GM12878 (cell line): ENCODE measurements around the gene E2F2. TPM values are rescaled to one million over a fixed set of nuclear protein-coding genes. Genes with fewer than 3 reads are reported as not detected.

ENCODE experiments used
- ATAC-seq: fragments of 200-7000 bp; cut with Tn5 transposase; 3 replicates; pipeline ENCODE4 v1.9.1; 2020; ENCODE audit warnings: mild to moderate bottlenecking, moderate library complexity
- BruUV-seq: library from RNA; stranded (reverse); fragments of 400-500 nt; replicated peaks from 2 replicates; lab custom pipeline; 2021; lab: Mats Ljungman, UMichigan
- CTCF ChIA-PET: fragments of 300-600 bp; sonication (Branson Sonifier 250); formaldehyde crosslinking; extraction: SDS; loops from one replicate; lab custom pipeline; 2021; ENCODE audit warnings: inconsistent platforms; lab: Yijun Ruan, JAX
- POLR2A ChIA-PET: fragments of 350-600 bp; formaldehyde crosslinking; extraction: SDS; loops from one replicate; lab custom pipeline; 2021; ENCODE audit warnings: inconsistent platforms; lab: Charles Lee
- RAD21 ChIA-PET: fragments of 300-600 bp; sonication (Branson Sonifier 250); formaldehyde crosslinking; loops from one replicate; lab custom pipeline; 2023; ENCODE audit warnings: antibody characterized with exemption; ENCODE audit not compliant: unreplicated experiment; lab: Charles Lee
- SMC1A ChIA-PET: fragments of 300-600 bp; sonication (Branson Sonifier 250); formaldehyde crosslinking; loops from one replicate; lab custom pipeline; 2023; ENCODE audit not compliant: unreplicated experiment, uncharacterized antibody; lab: Charles Lee
- DNase-seq: peaks from one replicate; pipeline ENCODE4 v3.0.0-alpha.2; 2011; ENCODE audit warnings: low read depth, low spot score
- FAIRE-seq: peaks from 3 replicates; lab custom pipeline; 2011; peaks lifted over from hg19 to GRCh38; lab: Jason Lieb, UNC
- H2AFZ ChIP-seq: 2 replicates; pipeline ENCODE4 v1.6.0; 2011; ENCODE audit warnings: low read depth, low read length, control low read depth; ENCODE audit not compliant: control insufficient read depth
- H3K27ac ChIP-seq: 2 replicates; pipeline ENCODE4 v1.5.1; 2011; ENCODE audit warnings: control low read depth; ENCODE audit not compliant: control insufficient read depth, insufficient read depth
- H3K27me3 ChIP-seq, 2 experiments: replicated peaks in 1 of 2; 2 replicates each; pipeline versions ENCODE4 v1.6.0 to v1.6.1; 2011; ENCODE audit warnings: low read length in 1 of 2; ENCODE audit not compliant: control insufficient read depth in 2 of 2, insufficient read depth in 2 of 2
- H3K36me3 ChIP-seq, 2 experiments: 2 replicates each; pipeline ENCODE4 v1.5.1; 2011; ENCODE audit warnings: low read length in 1 of 2; ENCODE audit not compliant: control insufficient read depth in 2 of 2, insufficient read depth in 2 of 2
- H3K4me1 ChIP-seq: 2 replicates; pipeline ENCODE4 v1.6.1; 2011; ENCODE audit warnings: mild to moderate bottlenecking, low read length, moderate library complexity, mixed read lengths; ENCODE audit not compliant: control insufficient read depth, insufficient read depth
- H3K4me2 ChIP-seq: 2 replicates; pipeline ENCODE4 v1.6.0; 2011; ENCODE audit warnings: control low read depth; ENCODE audit not compliant: control insufficient read depth, insufficient read depth
- H3K4me3 ChIP-seq: fragments of 200-600 bp; sonication (generic); 2 replicates; pipeline ENCODE4 v1.5.1; 2016
- H3K79me2 ChIP-seq: 2 replicates; pipeline ENCODE4 v1.6.0; 2011; ENCODE audit warnings: low read length; ENCODE audit not compliant: control insufficient read depth, insufficient read depth
- H3K9ac ChIP-seq: 2 replicates; pipeline ENCODE4 v1.8.0; 2011; ENCODE audit warnings: low read length, control low read depth, mixed read lengths; ENCODE audit not compliant: control insufficient read depth, insufficient read depth
- H3K9me3 ChIP-seq: replicated peaks from 3 replicates; pipeline ENCODE4 v1.5.1; 2011; ENCODE audit warnings: mild to moderate bottlenecking, low read length; ENCODE audit not compliant: control insufficient read depth, insufficient read depth
- H4K20me1 ChIP-seq: 2 replicates; pipeline ENCODE4 v1.6.0; 2011; ENCODE audit not compliant: control insufficient read depth, insufficient read depth
- BCL11A ChIP-seq: IDR thresholded peaks from 2 replicates; pipeline ENCODE4 v1.6.1; 2011; ENCODE audit warnings: low read depth, low read length
- CTCF ChIP-seq, 3 experiments: IDR thresholded peaks in 2 of 3; conservative IDR thresholded peaks in 1 of 3; 2 replicates each; pipeline ENCODE4 v1.5.1; 2011; ENCODE audit warnings: low read depth in 3 of 3, low read length in 3 of 3, mild to moderate bottlenecking in 3 of 3, control low read depth in 2 of 3, moderate library complexity in 2 of 3, inconsistent platforms in 1 of 3, mixed read lengths in 1 of 3; ENCODE audit not compliant: control insufficient read depth in 2 of 3, insufficient read depth in 1 of 3; ENCODE audit errors: extremely low read depth in 1 of 3
- DPF2 ChIP-seq: fragments of 450-650 bp; IDR thresholded peaks from 2 replicates; pipeline ENCODE4 v1.6.1; 2017; ENCODE audit warnings: mild to moderate bottlenecking
- IKZF2 ChIP-seq, 2 experiments: fragments of 450-650 bp; IDR thresholded peaks; 2 replicates each; pipeline ENCODE4 v1.6.1; 2017; ENCODE audit warnings: mild to moderate bottlenecking in 2 of 2, moderate library complexity in 2 of 2
- NFYB ChIP-seq: IDR thresholded peaks from 2 replicates; pipeline ENCODE4 v1.6.1; 2011; ENCODE audit warnings: low read depth, mild to moderate bottlenecking, low read length, improper control_type of control experiment, moderate library complexity; ENCODE audit not compliant: insufficient read depth
- RCOR1 ChIP-seq: conservative IDR thresholded peaks from 2 replicates; pipeline ENCODE4 v1.6.1; 2012; ENCODE audit warnings: low read depth, low read length, improper control_type of control experiment
- SMARCA5 ChIP-seq: fragments of 450-650 bp; IDR thresholded peaks from 2 replicates; pipeline ENCODE4 v1.6.1; 2017; ENCODE audit warnings: mild to moderate bottlenecking
- ZNF24 ChIP-seq: fragments of 450-650 bp; IDR thresholded peaks from 2 replicates; pipeline ENCODE4 v1.6.1; 2017; ENCODE audit warnings: antibody characterized with exemption, mild to moderate bottlenecking
- ZNF274 ChIP-seq: IDR thresholded peaks from one replicate; pipeline ENCODE4 v1.8.0; 2011; ENCODE audit not compliant: insufficient read length, insufficient read depth
- ZNF384 ChIP-seq: IDR thresholded peaks from 2 replicates; pipeline ENCODE4 v1.6.1; 2012; ENCODE audit warnings: low read depth, mild to moderate bottlenecking, low read length, improper control_type of control experiment, borderline replicate concordance
- WGBS: methylation state at CpG from one replicate; pipeline ENCODE4 v1.1.6; 2016; ENCODE audit warnings: low lambda C conversion rate; ENCODE audit not compliant: insufficient replicate concordance, insufficient coverage; ENCODE audit errors: missing lambda C conversion rate; 5-methylcytosine and 5-hydroxymethylcytosine counted together
- in situ Hi-C: fragments of 300-500 bp; cut with MboI; formaldehyde crosslinking; loops from 9 replicates; pipeline ENCODE4 v1.14.3; 2018; ENCODE audit warnings: mixed read lengths
- intact Hi-C: fragments of 100-400 bp; cut with micrococcal nuclease; formaldehyde crosslinking; loops from one replicate; pipeline ENCODE4 v1.14.2; 2022; ENCODE audit not compliant: unreplicated experiment
- polyA plus RNA-seq, 11 experiments: library from polyadenylated mRNA; depleted of rRNA in 4 of 11; unstranded in 6 of 11; stranded (reverse) in 5 of 11; fragments of >200 nt; fragmentation: Nextera tagmentation in 4 of 11; fragmentation: Illumina TruSeq in 1 of 11; extraction: Ambion mirVana in 4 of 11; extraction: Trizol in 1 of 11; gene quantifications; 1 replicate in 1 of 11; 2 replicates in 10 of 11; pipeline versions ENCODE4 v1.2.1 to v1.2.3, GENCODE V29; 2011 to 2016; ENCODE audit warnings: inconsistent platforms in 2 of 11, missing spikeins in 2 of 11, low read depth in 1 of 11
- total RNA-seq, 4 experiments: library from RNA; depleted of rRNA in 3 of 4; stranded (reverse); fragments of >200 nt in 3 of 4; fragmentation: Illumina TruSeq in 1 of 4; extraction: Trizol in 1 of 4; gene quantifications; 2 replicates each; pipeline versions ENCODE4 v1.2.1 to v1.2.3, GENCODE V29; 2013 to 2021

Gene E2F2
- total and polyA plus RNA-seq, 10 of the 15 experiments (the other 5 are each of a cell fraction or from before 2014, with no cell fraction given) = 3.8 to 27.2 (median 14.6) TPM

- TF ChIP-seq NFYB (0 out of 2 replicates have a peak, but pooled peaks have one; percentile 15), SMARCA5 (0 out of 2 replicates have a peak, but pooled peaks have one; percentile 35)
Measured at GRCh38 chr1:23548704-23549143, 17.7 kb upstream of the E2F2 start (continued).

- no peak overlapping the region for H3K27ac ChIP-seq
- ChIA-PET SMC1A (interaction anchor here (0.7 to 17.8 kb wide), 10 partner anchors 8 to 118 kb away, joined by 4 to 584 read pairs (median 8); no protein-coding TSS in a partner anchor), POLR2A (interaction anchor here (0.6 to 2.7 kb wide), 6 partner anchors 9 to 90 kb away, joined by 4 to 10 read pairs (median 4); no protein-coding TSS in a partner anchor), RAD21 (interaction anchor here (0.6 to 21.6 kb wide), 8 partner anchors 18 to 147 kb away, joined by 3 to 561 read pairs (median 4); no protein-coding TSS in a partner anchor), CTCF (interaction anchor here (0.6 to 28.3 kb wide), 12 partner anchors 11 to 181 kb away, joined by 3 to 959 read pairs (median 8); partner anchors contain the start of genes E2F2 and RPL11)
- H3K9me3 ChIP-seq = no peaks in the 10 kb centered on the region
- no peak overlapping the region for H2AFZ ChIP-seq
- H3K9ac ChIP-seq = no peak overlapping the region
- no peaks in the 10 kb centered on the region for H4K20me1 ChIP-seq
- ATAC-seq = no peak
- no peaks in the 10 kb centered on the region for H3K79me2 ChIP-seq
- no peak overlapping the region for H3K4me2 ChIP-seq
- no peaks in the 10 kb centered on the region for H3K27me3 ChIP-seq
- no TSS peak for BruUV-seq
- H3K36me3 ChIP-seq = no peaks in the 10 kb centered on the region
- intact Hi-C loops (no loop called here), in situ Hi-C loops (loop anchor here (5.0 kb wide), 2 partner anchors 90 to 205 kb away; no protein-coding TSS in a partner anchor)
- H3K4me3 ChIP-seq = no peak overlapping the region
- peaks cover 17% of the 10 kb centered on the region for H3K4me1 ChIP-seq
- 75% methylated on average over 8 of the region's 8 CpGs for WGBS
- TF ChIP-seq RCOR1 (no peak), ZNF384 (no peak), IKZF2 (IDR thresholded peaks at IDR 0.05) (no peak), BCL11A (no peak), CTCF (IDR thresholded peaks at IDR 0.05 in 2 of 3, conservative IDR thresholded peaks at IDR 0.05 in 1 of 3; ENCODE audit: control insufficient read depth in 2 of 3, extremely low read depth in 1 of 3, insufficient read depth in 1 of 3, low read depth in 3 of 3, low read length in 3 of 3) (no peak), ZNF24 (no peak), DPF2 (no peak), ZNF274 (no peak)
- no peak for FAIRE-seq
- no peak for DNase-seq
Measured at GRCh38 chr1:23546897-23547584, 16.0 kb upstream of the E2F2 start.
